ENCODE data around the gene CFAP45. TPM values are rescaled to one million over a fixed set of nuclear protein-coding genes. Genes with fewer than 3 reads are reported as not detected.
A peak's percentile ranks its signal among the peaks of the same experiment; 100 is the strongest.

Gene CFAP45
- total RNA-seq, 6 experiments from 2014 or later = 0.94 to 2.5 (median 1.2) TPM

- H3K27me3 Mint-ChIP-seq (ENCODE audit: insufficient read depth) = peaks cover 1% of the 10 kb centered on the region
- TF ChIP-seq CTCF (IDR thresholded peaks at IDR 0.05) = no peak
- no peak for DNase-seq
Observed at GRCh38 chr1:159862031-159862430, 37.9 kb downstream of the CFAP45 start.

GRCh38 chr1:159861218-159861617 is 38.7 kb downstream of the CFAP45 start:
- no peaks in the 10 kb centered on the region; the same call in 1 of the 2 replicates for H3K36me3 Mint-ChIP-seq (ENCODE audit: low read depth)
- DNase-seq = no peak

More at GRCh38 chr1:159862031-159862430, 37.9 kb downstream of the CFAP45 start:
- H3K9me3 Mint-ChIP-seq = no peaks in the 10 kb centered on the region
- no peak overlapping the region for H3K27ac Mint-ChIP-seq
- H3K4me3 Mint-ChIP-seq = no peak overlapping the region
- peaks cover 27% of the 10 kb centered on the region for H3K4me1 Mint-ChIP-seq (ENCODE audit: low read depth)
- H3K36me3 Mint-ChIP-seq (ENCODE audit: low read depth) = no peaks in the 10 kb centered on the region; the same call in 1 of the 2 replicates

GRCh38 chr1:159860456-159860855 is 39.5 kb downstream of the CFAP45 start:
- peak; percentile 39 for DNase-seq
- Mint-ChIP-seq H3K4me1 (ENCODE audit: low read depth) (peaks cover 12% of the 10 kb centered on the region), H3K27me3 (ENCODE audit: insufficient read depth) (no peaks in the 10 kb centered on the region; the same call in 1 of the 2 replicates), H3K36me3 (ENCODE audit: low read depth) (no peaks in the 10 kb centered on the region), H3K9me3 (no peaks in the 10 kb centered on the region), H3K27ac (peak overlapping the region; percentile 0; the same call in 1 of the 2 replicates), H3K4me3 (no peak overlapping the region)
- TF ChIP-seq CTCF (IDR thresholded peaks at IDR 0.05) = no peak

More at GRCh38 chr1:159861218-159861617, 38.7 kb downstream of the CFAP45 start:
- Mint-ChIP-seq H3K27me3 (ENCODE audit: insufficient read depth) (peaks cover 1% of the 10 kb centered on the region), H3K4me3 (no peak overlapping the region), H3K9me3 (no peaks in the 10 kb centered on the region), H3K27ac (no peak overlapping the region), H3K4me1 (ENCODE audit: low read depth) (peaks cover 19% of the 10 kb centered on the region)
- TF ChIP-seq CTCF (IDR thresholded peaks at IDR 0.05) = no peak

- no peak for DNase-seq
- Mint-ChIP-seq H3K36me3 (ENCODE audit: low read depth) (no peaks in the 10 kb centered on the region), H3K27ac (peak overlapping the region; percentile 0; the same call in 1 of the 2 replicates), H3K4me3 (no peak overlapping the region), H3K9me3 (no peaks in the 10 kb centered on the region), H3K27me3 (ENCODE audit: insufficient read depth) (peaks cover 3% of the 10 kb centered on the region), H3K4me1 (ENCODE audit: low read depth) (peaks cover 16% of the 10 kb centered on the region)
- TF ChIP-seq CTCF (IDR thresholded peaks at IDR 0.05) = no peak
Observed at GRCh38 chr1:159859767-159860322, 40.1 kb downstream of the CFAP45 start.

- DNase-seq = no peak
- peaks cover 30% of the 10 kb centered on the region for H3K4me1 Mint-ChIP-seq (ENCODE audit: low read depth)
- H3K36me3 Mint-ChIP-seq (ENCODE audit: low read depth) = no peaks in the 10 kb centered on the region
- H3K9me3 Mint-ChIP-seq = no peaks in the 10 kb centered on the region
- H3K27me3 Mint-ChIP-seq (ENCODE audit: insufficient read depth) = peaks cover 3% of the 10 kb centered on the region
- no peak overlapping the region for H3K4me3 Mint-ChIP-seq
- no peak for TF ChIP-seq CTCF (IDR thresholded peaks at IDR 0.05)
- H3K27ac Mint-ChIP-seq = no peak overlapping the region
Observed at GRCh38 chr1:159857889-159858288, 42.1 kb downstream of the CFAP45 start.
